GM21717 (cell line): Measurements from ENCODE around the gene PTPRU.

Experiments
- ATAC-seq: cut with Tn5 transposase; IDR thresholded peaks from one replicate; pipeline ENCODE4 v1.9.1; 2021; ENCODE audit warnings: mild to moderate bottlenecking, moderate library complexity; ENCODE audit not compliant: unreplicated experiment

The PTPRU gene

GRCh38 chr1:29356663-29357062 lies 120.3 kb downstream of the PTPRU start:
- no peak for ATAC-seq

- ATAC-seq: no peak
Measured at GRCh38 chr1:29357452-29357851, 121.1 kb downstream of the PTPRU start.

GRCh38 chr1:29358183-29358582 lies 121.9 kb downstream of the PTPRU start:
- ATAC-seq: no peak

GRCh38 chr1:29360768-29361167 lies 124.4 kb downstream of the PTPRU start:
- no peak for ATAC-seq

GRCh38 chr1:29361686-29362085 lies 125.4 kb downstream of the PTPRU start:
- no peak for ATAC-seq

- no peak for ATAC-seq
Measured at GRCh38 chr1:29362116-29362515, 125.8 kb downstream of the PTPRU start.

GRCh38 chr1:29362764-29363163 lies 126.4 kb downstream of the PTPRU start:
- no peak for ATAC-seq

GRCh38 chr1:29363536-29363935 lies 127.2 kb downstream of the PTPRU start:
- no peak for ATAC-seq

- no peak for ATAC-seq
Measured at GRCh38 chr1:29364101-29364678, 127.9 kb downstream of the PTPRU start.

GRCh38 chr1:29365906-29366670 lies 129.8 kb downstream of the PTPRU start:
- no peak for ATAC-seq

GRCh38 chr1:29368936-29369932 lies 132.9 kb downstream of the PTPRU start:
- ATAC-seq: no peak

- ATAC-seq: no peak
Measured at GRCh38 chr1:29370067-29370466, 133.7 kb downstream of the PTPRU start.

- no peak for ATAC-seq
Measured at GRCh38 chr1:29371332-29371731, 135.0 kb downstream of the PTPRU start.

GRCh38 chr1:29372108-29372507 lies 135.8 kb downstream of the PTPRU start:
- ATAC-seq: no peak
